Measurements from ENCODE around the gene LRRC49. TPM values are rescaled to one million over a fixed set of nuclear protein-coding genes. Genes with fewer than 3 reads are reported as not detected.
A peak's percentile ranks its signal among the peaks of the same experiment; 100 is the strongest.

Gene LRRC49
- total RNA-seq, 1 experiment from 2014 or later = 6.2 TPM

GRCh38 chr15:70875001-70875782 lies 17.4 kb upstream of the LRRC49 start:
- no peaks in the 10 kb centered on the region for H3K9me2 ChIP-seq (ENCODE audit: insufficient read depth)
- ChIA-PET POLR2A (ENCODE audit: unreplicated experiment) (interaction anchor here (0.6 kb wide), 1 partner anchor 315 kb away, joined by 7 read pairs; no protein-coding TSS in a partner anchor), CTCF (interaction anchor here (0.6 to 1.4 kb wide), 6 partner anchors 12 to 884 kb away, joined by 3 to 7 read pairs (median 5); no protein-coding TSS in a partner anchor)
- TF ChIP-seq CTCF (conservative IDR thresholded peaks at IDR 0.05) (peak; percentile 61), EZH2 (IDR thresholded peaks at IDR 0.05; ENCODE audit: low read depth) (no peak)
- no peaks in the 10 kb centered on the region for H3K9me3 ChIP-seq (ENCODE audit: insufficient read depth, low read depth)
- no peaks in the 10 kb centered on the region; the same call in 1 of the 2 replicates for H3F3A ChIP-seq (ENCODE audit: insufficient read depth, low read depth)
- no peak overlapping the region for H3K4me3 ChIP-seq
- H3K36me3 ChIP-seq (ENCODE audit: low read depth) = no peaks in the 10 kb centered on the region
- no peaks in the 10 kb centered on the region for H3K27me3 ChIP-seq (ENCODE audit: insufficient read depth, low read depth)
- intact Hi-C loops (cut with micrococcal nuclease; ENCODE audit: unreplicated experiment) = loop anchor here (2.0 to 10.0 kb wide), 2 partner anchors 50 to 196 kb away; no protein-coding TSS in a partner anchor
- H3K79me2 ChIP-seq (ENCODE audit: low read depth) = no peaks in the 10 kb centered on the region
- no peaks in the 10 kb centered on the region for H4K20me1 ChIP-seq (ENCODE audit: insufficient read depth)
- no peak overlapping the region for H3K4me2 ChIP-seq
- DNase-seq = no peak
- no peak overlapping the region for H3K27ac ChIP-seq
- BruUV-seq (replicated peaks) = no TSS peak
- no peaks in the 10 kb centered on the region for H3K4me1 ChIP-seq (replicated peaks; ENCODE audit: insufficient read depth)
- H2AFZ ChIP-seq = no peak overlapping the region

- Histone ChIP-seq H3K4me2 (no peak overlapping the region), H3F3A (ENCODE audit: insufficient read depth, low read depth) (no peaks in the 10 kb centered on the region; the same call in 1 of the 2 replicates), H2AFZ (no peak overlapping the region), H3K36me3 (ENCODE audit: low read depth) (no peaks in the 10 kb centered on the region), H4K20me1 (ENCODE audit: insufficient read depth) (no peaks in the 10 kb centered on the region), H3K79me2 (ENCODE audit: low read depth) (no peaks in the 10 kb centered on the region), H3K4me3 (no peak overlapping the region), H3K27ac (no peak overlapping the region), H3K4me1 (replicated peaks; ENCODE audit: insufficient read depth) (no peaks in the 10 kb centered on the region), H3K27me3 (ENCODE audit: insufficient read depth, low read depth) (no peaks in the 10 kb centered on the region), H3K9me2 (ENCODE audit: insufficient read depth) (no peaks in the 10 kb centered on the region), H3K9me3 (ENCODE audit: insufficient read depth, low read depth) (no peaks in the 10 kb centered on the region)
- CTCF ChIA-PET = no interaction called here
- POLR2A ChIA-PET (ENCODE audit: unreplicated experiment) = no interaction called here
- BruUV-seq (replicated peaks) = no TSS peak
- TF ChIP-seq CTCF (conservative IDR thresholded peaks at IDR 0.05) (no peak), EZH2 (IDR thresholded peaks at IDR 0.05; ENCODE audit: low read depth) (no peak)
- no peak for DNase-seq
- intact Hi-C loops (cut with micrococcal nuclease; ENCODE audit: unreplicated experiment) = loop anchor here (10.0 kb wide), 1 partner anchor 51 kb away; no protein-coding TSS in a partner anchor
Observed at GRCh38 chr15:70876011-70876410, 16.6 kb upstream of the LRRC49 start.

GRCh38 chr15:70876683-70877082 lies 15.9 kb upstream of the LRRC49 start:
- H3K4me3 ChIP-seq = no peak overlapping the region
- H3K9me2 ChIP-seq (ENCODE audit: insufficient read depth) = no peaks in the 10 kb centered on the region
- no peaks in the 10 kb centered on the region for H4K20me1 ChIP-seq (ENCODE audit: insufficient read depth)
- BruUV-seq (replicated peaks) = no TSS peak
- no peaks in the 10 kb centered on the region for H3K4me1 ChIP-seq (replicated peaks; ENCODE audit: insufficient read depth)
- no peaks in the 10 kb centered on the region for H3K27me3 ChIP-seq (ENCODE audit: insufficient read depth, low read depth)
- no peaks in the 10 kb centered on the region for H3K9me3 ChIP-seq (ENCODE audit: insufficient read depth, low read depth)
- no peak for DNase-seq
- H3K27ac ChIP-seq = no peak overlapping the region
- H3F3A ChIP-seq (ENCODE audit: insufficient read depth, low read depth) = no peaks in the 10 kb centered on the region; the same call in 1 of the 2 replicates
- ChIA-PET CTCF (no interaction called here), POLR2A (ENCODE audit: unreplicated experiment) (no interaction called here)
- no peaks in the 10 kb centered on the region for H3K36me3 ChIP-seq (ENCODE audit: low read depth)
- intact Hi-C loops (cut with micrococcal nuclease; ENCODE audit: unreplicated experiment) = loop anchor here (10.0 kb wide), 1 partner anchor 52 kb away; no protein-coding TSS in a partner anchor
- no peaks in the 10 kb centered on the region for H3K79me2 ChIP-seq (ENCODE audit: low read depth)
- TF ChIP-seq CTCF (conservative IDR thresholded peaks at IDR 0.05) = no peak
- no peak for TF ChIP-seq EZH2 (IDR thresholded peaks at IDR 0.05; ENCODE audit: low read depth)
- no peak overlapping the region for H2AFZ ChIP-seq
- no peak overlapping the region for H3K4me2 ChIP-seq
